Mesendoderm (in vitro differentiated cells): ENCODE results near the gene SKA1.
"Not testable (repeated sequence)": the region's sequence is repeated elsewhere in the genome, so short reads cannot be mapped to it uniquely, and the experiment has no call there.

Source experiments
- DNase-seq: peaks from one replicate; pipeline ENCODE4 v3.0.0; 2013
- H2AK5ac ChIP-seq: 2 replicates; pipeline ENCODE4 v1.6.1; 2013; ENCODE audit warnings: low read length, inconsistent platforms
- H2BK120ac ChIP-seq: 2 replicates; pipeline ENCODE4 v1.6.1; 2013; ENCODE audit warnings: low read depth, mild to moderate bottlenecking, low read length, moderate library complexity, mixed read lengths
- H2BK15ac ChIP-seq: replicated peaks from 2 replicates; pipeline ENCODE4 v1.6.1; 2013; ENCODE audit warnings: low read depth, mild to moderate bottlenecking, moderate library complexity
- H2BK5ac ChIP-seq: 2 replicates; pipeline ENCODE4 v1.6.1; 2013; ENCODE audit warnings: low read length, inconsistent platforms
- H3K18ac ChIP-seq: 2 replicates; pipeline ENCODE4 v1.6.1; 2013; ENCODE audit warnings: mild to moderate bottlenecking, low read length, mixed read lengths
- H3K23ac ChIP-seq: one replicate; pipeline ENCODE4 v1.6.1; 2013; ENCODE audit warnings: low read length
- H3K27ac ChIP-seq: 2 replicates; pipeline ENCODE4 v1.5.1; 2013; ENCODE audit warnings: low read depth, mild to moderate bottlenecking, inconsistent platforms, low read length, moderate library complexity
- H3K27me3 ChIP-seq: 2 replicates; pipeline ENCODE4 v1.6.1; 2013; ENCODE audit warnings: low read length, control low read depth, mild to moderate bottlenecking, inconsistent platforms; ENCODE audit not compliant: insufficient read depth, poor library complexity
- H3K36me3 ChIP-seq: 2 replicates; pipeline ENCODE4 v1.6.1; 2013; ENCODE audit warnings: low read length, inconsistent platforms; ENCODE audit not compliant: control insufficient read depth, insufficient read depth
- H3K4ac ChIP-seq: one replicate; pipeline ENCODE4 v1.6.1; 2013; ENCODE audit warnings: low read depth, mild to moderate bottlenecking, low read length, moderate library complexity
- H3K4me1 ChIP-seq: 2 replicates; pipeline ENCODE4 v1.6.1; 2013; ENCODE audit warnings: low read depth, low read length, inconsistent platforms; ENCODE audit not compliant: control insufficient read depth
- H3K4me2 ChIP-seq: 2 replicates; pipeline ENCODE4 v1.6.1; 2013; ENCODE audit warnings: low read length
- H3K4me3 ChIP-seq: 2 replicates; pipeline ENCODE4 v1.5.1; 2013; ENCODE audit warnings: mild to moderate bottlenecking, low read length
- H3K56ac ChIP-seq: one replicate; pipeline ENCODE4 v1.6.1; 2013; ENCODE audit warnings: low read length
- H3K79me1 ChIP-seq: 2 replicates; pipeline ENCODE4 v1.6.1; 2013; ENCODE audit warnings: low read length, inconsistent platforms
- H3K79me2 ChIP-seq: 2 replicates; pipeline ENCODE4 v1.6.1; 2013; ENCODE audit warnings: mild to moderate bottlenecking, low read length; ENCODE audit not compliant: control insufficient read depth, insufficient read depth
- H3K9ac ChIP-seq: 2 replicates; pipeline ENCODE4 v1.6.1; 2013; ENCODE audit warnings: low read length, inconsistent platforms
- H4K5ac ChIP-seq: one replicate; pipeline ENCODE4 v1.6.1; 2013; ENCODE audit warnings: low read length
- H4K8ac ChIP-seq: one replicate; pipeline ENCODE4 v1.6.1; 2013; ENCODE audit warnings: low read depth, mild to moderate bottlenecking, control low read depth, low read length, moderate library complexity
- WGBS: extraction: QIAGEN DNeasy Blood & Tissue Kit; methylation state at CpG from one replicate; pipeline ENCODE4 v1.1.7; 2013; ENCODE audit warnings: low lambda C conversion rate, missing lambda C conversion rate; ENCODE audit not compliant: insufficient coverage; ENCODE audit errors: extremely low coverage; 5-methylcytosine and 5-hydroxymethylcytosine counted together

SKA1 gene

DNA sequence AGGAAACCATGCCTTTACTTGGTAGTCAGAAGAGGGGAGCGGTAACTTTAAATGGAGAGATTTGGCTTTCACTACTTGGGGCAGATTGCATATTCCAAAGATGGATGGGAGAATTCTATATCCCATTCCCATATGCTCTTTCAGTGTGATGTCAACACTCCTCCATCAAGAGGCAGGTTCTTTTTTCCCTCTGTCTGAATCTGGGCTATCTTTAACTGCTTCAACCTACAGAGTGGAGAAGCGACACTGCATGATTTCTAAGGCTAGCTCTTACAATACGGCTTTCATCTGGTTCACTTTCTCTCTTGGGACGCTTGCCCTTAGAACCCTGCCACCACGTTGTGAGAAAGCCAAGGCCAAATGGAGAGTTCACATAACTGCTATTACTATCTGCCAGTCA, 34.4 kb downstream of the SKA1 start:
- H4K8ac ChIP-seq: no peak overlapping the region
- no peak for DNase-seq
- H3K23ac ChIP-seq: no peak overlapping the region
- H3K4me3 ChIP-seq: no peak overlapping the region
- no peak overlapping the region for H2AK5ac ChIP-seq
- no peak overlapping the region for H3K18ac ChIP-seq
- H3K4me1 ChIP-seq: no peaks in the 10 kb centered on the region
- no peak overlapping the region for H3K4ac ChIP-seq
- H3K4me2 ChIP-seq: no peak overlapping the region
- WGBS: no CpG with 5 or more reads among the region's 5 CpGs
- no peaks in the 10 kb centered on the region for H3K27me3 ChIP-seq
- H3K9ac ChIP-seq: no peak overlapping the region
- H3K56ac ChIP-seq: no peak overlapping the region
- no peaks in the 10 kb centered on the region for H3K79me1 ChIP-seq
- H3K27ac ChIP-seq: no peak overlapping the region
- H4K5ac ChIP-seq: no peak overlapping the region
- H2BK15ac ChIP-seq: no peak overlapping the region
- H2BK120ac ChIP-seq: no peak overlapping the region
- no peaks in the 10 kb centered on the region for H3K79me2 ChIP-seq
- no peaks in the 10 kb centered on the region for H3K36me3 ChIP-seq
- H2BK5ac ChIP-seq: no peak overlapping the region

DNA sequence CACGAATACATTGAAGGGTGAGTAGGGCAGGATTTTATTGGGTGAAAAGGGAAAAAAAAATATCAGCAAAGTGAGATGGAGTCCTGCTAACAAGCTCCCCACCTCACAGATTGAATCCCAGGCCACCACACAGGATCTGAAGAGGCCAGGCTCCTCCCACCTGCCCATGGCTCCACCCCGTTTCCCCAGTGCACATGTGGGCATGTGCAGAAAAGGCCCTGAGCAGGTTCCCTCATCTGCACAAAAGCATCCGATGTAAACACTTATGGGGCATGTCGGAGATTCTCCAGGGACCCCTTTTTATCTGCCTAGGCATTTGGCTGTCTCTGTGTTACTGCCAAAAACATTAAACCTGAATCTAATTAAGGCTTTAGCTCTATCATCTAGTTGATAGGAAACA, 35.2 kb downstream of the SKA1 start:
- no peak overlapping the region for H3K18ac ChIP-seq
- H3K27ac ChIP-seq: no peak overlapping the region
- H3K79me1 ChIP-seq: no peaks in the 10 kb centered on the region
- no peak overlapping the region for H2BK15ac ChIP-seq
- no peaks in the 10 kb centered on the region for H3K27me3 ChIP-seq
- no peaks in the 10 kb centered on the region for H3K36me3 ChIP-seq
- H3K4ac ChIP-seq: no peak overlapping the region
- DNase-seq: peak; percentile 7
- H3K23ac ChIP-seq: no peak overlapping the region
- WGBS: no CpG with 5 or more reads among the region's 4 CpGs
- no peak overlapping the region for H2AK5ac ChIP-seq
- H3K9ac ChIP-seq: no peak overlapping the region
- H3K56ac ChIP-seq: no peak overlapping the region
- no peaks in the 10 kb centered on the region for H3K4me1 ChIP-seq
- no peaks in the 10 kb centered on the region for H3K79me2 ChIP-seq
- no peak overlapping the region for H3K4me3 ChIP-seq
- no peak overlapping the region for H2BK5ac ChIP-seq
- no peak overlapping the region for H3K4me2 ChIP-seq
- H4K8ac ChIP-seq: no peak overlapping the region
- H2BK120ac ChIP-seq: no peak overlapping the region
- H4K5ac ChIP-seq: no peak overlapping the region

DNA sequence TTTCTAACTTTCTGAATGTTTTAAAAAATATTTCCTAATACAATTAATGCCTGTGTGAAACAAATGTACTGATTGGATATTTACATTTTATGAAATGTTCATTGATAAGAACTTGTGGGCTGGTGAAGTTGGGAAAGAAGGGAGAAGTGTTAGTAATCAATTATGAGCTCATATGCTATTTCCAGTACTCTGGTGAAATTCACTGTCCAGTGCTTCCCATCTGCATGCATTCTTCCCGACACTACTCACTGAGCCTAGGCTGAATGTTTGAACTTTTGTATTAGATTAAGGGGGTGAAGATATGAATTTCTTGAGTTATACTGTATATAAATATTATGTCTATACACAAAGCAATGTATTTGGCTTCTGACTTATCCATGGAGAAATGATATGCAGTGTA, 36.0 kb downstream of the SKA1 start:
- Histone ChIP-seq H3K4me1 (no peaks in the 10 kb centered on the region), H4K5ac (no peak overlapping the region), H3K4me3 (no peak overlapping the region), H3K4ac (no peak overlapping the region), H3K23ac (no peak overlapping the region), H2BK120ac (no peak overlapping the region), H3K27me3 (no peaks in the 10 kb centered on the region), H3K18ac (no peak overlapping the region), H3K79me1 (no peaks in the 10 kb centered on the region), H4K8ac (no peak overlapping the region), H3K4me2 (no peak overlapping the region), H3K56ac (no peak overlapping the region), H2BK5ac (no peak overlapping the region), H3K79me2 (no peaks in the 10 kb centered on the region), H3K36me3 (no peaks in the 10 kb centered on the region), H2BK15ac (no peak overlapping the region), H3K27ac (no peak overlapping the region), H3K9ac (no peak overlapping the region), H2AK5ac (no peak overlapping the region)
- WGBS: no CpG with 5 or more reads among the region's 1 CpG
- no peak for DNase-seq

DNA sequence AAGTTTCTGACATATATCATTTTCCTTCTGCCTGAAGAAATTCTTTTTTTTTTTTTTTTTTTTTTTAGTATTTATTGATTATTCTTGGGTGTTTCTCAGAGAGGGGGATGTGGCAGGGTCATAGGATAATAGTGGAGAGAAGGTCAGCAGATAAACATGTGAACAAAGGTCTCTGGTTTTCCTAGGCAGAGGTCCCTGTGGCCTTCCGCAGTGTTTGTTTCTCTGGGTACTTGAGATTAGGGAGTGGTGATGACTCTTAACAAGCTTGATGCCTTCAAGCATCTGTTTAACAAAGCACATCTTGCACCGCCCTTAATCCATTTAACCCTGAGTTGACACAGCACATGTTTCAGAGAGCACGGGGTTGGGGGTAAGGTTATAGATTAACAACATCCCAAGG, 42.0 kb downstream of the SKA1 start:
- not testable (repeated sequence) for H3K18ac ChIP-seq, H2AK5ac ChIP-seq, H3K79me1 ChIP-seq, H3K27ac ChIP-seq, H3K23ac ChIP-seq, H2BK5ac ChIP-seq, H3K79me2 ChIP-seq, H3K56ac ChIP-seq, H2BK15ac ChIP-seq, H3K36me3 ChIP-seq, H2BK120ac ChIP-seq, H4K5ac ChIP-seq, H3K4ac ChIP-seq, H3K4me3 ChIP-seq, H4K8ac ChIP-seq, H3K4me2 ChIP-seq, H3K4me1 ChIP-seq, DNase-seq, H3K27me3 ChIP-seq, H3K9ac ChIP-seq
- no CpG with 5 or more reads among the region's 3 CpGs for WGBS

GRCh38 chr18:50417705-50418104, 42.9 kb downstream of the SKA1 start:
- no CpG with 5 or more reads among the region's 21 CpGs for WGBS
- not testable (repeated sequence) for H3K18ac ChIP-seq, H3K4me2 ChIP-seq, H4K5ac ChIP-seq, H3K79me1 ChIP-seq, DNase-seq, H2BK5ac ChIP-seq, H3K56ac ChIP-seq, H3K27ac ChIP-seq, H2BK15ac ChIP-seq, H3K4ac ChIP-seq, H3K4me1 ChIP-seq, H4K8ac ChIP-seq, H2BK120ac ChIP-seq, H3K23ac ChIP-seq, H3K79me2 ChIP-seq, H3K4me3 ChIP-seq, H2AK5ac ChIP-seq, H3K36me3 ChIP-seq, H3K9ac ChIP-seq, H3K27me3 ChIP-seq

- no peak overlapping the region for H3K27ac ChIP-seq
- no peak overlapping the region for H3K4ac ChIP-seq
- H3K4me3 ChIP-seq: no peak overlapping the region
- H4K8ac ChIP-seq: no peak overlapping the region
- H3K56ac ChIP-seq: no peak overlapping the region
- no peak overlapping the region for H2AK5ac ChIP-seq
- no peak overlapping the region for H4K5ac ChIP-seq
- no peaks in the 10 kb centered on the region for H3K4me1 ChIP-seq
- H3K79me2 ChIP-seq: no peaks in the 10 kb centered on the region
- no CpG with 5 or more reads among the region's 2 CpGs for WGBS
- no peak overlapping the region for H3K4me2 ChIP-seq
- no peak overlapping the region for H3K18ac ChIP-seq
- H2BK120ac ChIP-seq: no peak overlapping the region
- H3K9ac ChIP-seq: no peak overlapping the region
- no peaks in the 10 kb centered on the region for H3K27me3 ChIP-seq
- no peak for DNase-seq
- no peaks in the 10 kb centered on the region for H3K79me1 ChIP-seq
- no peaks in the 10 kb centered on the region for H3K36me3 ChIP-seq
- H2BK5ac ChIP-seq: no peak overlapping the region
- no peak overlapping the region for H3K23ac ChIP-seq
- no peak overlapping the region for H2BK15ac ChIP-seq
Observed at GRCh38 chr18:50418650-50419049, 43.8 kb downstream of the SKA1 start.
